Fibroblast of lung (primary cell): ENCODE data around the gene STIM1. TPM values are rescaled to one million over a fixed set of nuclear protein-coding genes. Genes with fewer than 3 reads are reported as not detected.
"Not testable (repeated sequence)": the region's sequence is repeated elsewhere in the genome, so short reads cannot be mapped to it uniquely, and the experiment has no call there.

ENCODE experiments used
- DNase-seq, 2 donors: peaks; one replicate each; pipeline versions ENCODE4 v3.0.0 to v3.0.0-alpha.2; 2010; ENCODE audit warnings: low read depth in 2 of 2
- H2AFZ ChIP-seq: 2 replicates; pipeline ENCODE4 v1.5.1; 2012; ENCODE audit warnings: low read length, control low read depth, inconsistent platforms
- H3K27ac ChIP-seq: 2 replicates; pipeline ENCODE4 v1.5.1; 2011; ENCODE audit warnings: low read length, control low read depth; ENCODE audit not compliant: insufficient read depth
- H3K27me3 ChIP-seq: 2 replicates; pipeline ENCODE4 v1.5.1; 2011; ENCODE audit warnings: mild to moderate bottlenecking, low read length; ENCODE audit not compliant: control insufficient read depth, insufficient read depth
- H3K36me3 ChIP-seq: 2 replicates; pipeline ENCODE4 v1.5.1; 2011; ENCODE audit warnings: low read length; ENCODE audit not compliant: control insufficient read depth, insufficient read depth
- H3K4me1 ChIP-seq: 2 replicates; pipeline ENCODE4 v1.5.1; 2011; ENCODE audit warnings: low read length; ENCODE audit not compliant: control insufficient read depth, insufficient read depth; ENCODE audit errors: extremely low read depth
- H3K4me2 ChIP-seq: 2 replicates; pipeline ENCODE4 v1.5.1; 2011; ENCODE audit warnings: low read length, control low read depth; ENCODE audit not compliant: insufficient read depth; ENCODE audit errors: extremely low read depth
- H3K4me3 ChIP-seq, 4 experiments: fragments of 200-600 bp in 1 of 4; sonication (generic) in 1 of 4; replicated peaks in 1 of 4; 2 replicates each; pipeline ENCODE4 v1.5.1; 2011 to 2016; ENCODE audit warnings: low read length in 4 of 4, low read depth in 3 of 4, mild to moderate bottlenecking in 3 of 4, control low read depth in 2 of 4, inconsistent platforms in 1 of 4, mixed read lengths in 1 of 4; ENCODE audit not compliant: insufficient read depth in 1 of 4; ENCODE audit errors: control extremely low read depth in 1 of 4
- H3K79me2 ChIP-seq: 2 replicates; pipeline ENCODE4 v1.5.1; 2012; ENCODE audit warnings: mild to moderate bottlenecking, low read length, inconsistent platforms; ENCODE audit not compliant: control insufficient read depth, insufficient read depth
- H3K9ac ChIP-seq: 2 replicates; pipeline ENCODE4 v1.5.1; 2011; ENCODE audit warnings: mild to moderate bottlenecking, low read length, control low read depth; ENCODE audit not compliant: insufficient read depth
- H3K9me3 ChIP-seq: 2 replicates; pipeline ENCODE4 v1.5.1; 2012; ENCODE audit warnings: low read depth, low read length; ENCODE audit not compliant: control insufficient read depth, insufficient read depth
- H4K20me1 ChIP-seq: 2 replicates; pipeline ENCODE4 v1.5.1; 2011; ENCODE audit warnings: low read length; ENCODE audit not compliant: control insufficient read depth, insufficient read depth; ENCODE audit errors: extremely low read depth
- EZH2 ChIP-seq: IDR thresholded peaks from 2 replicates; pipeline ENCODE4 v1.5.1; 2012; ENCODE audit warnings: low read length, control low read depth, mild to moderate bottlenecking; ENCODE audit errors: missing control alignments
- polyA plus RNA-seq, 2 donors: library from polyadenylated mRNA; depleted of rRNA in 1 of 2; stranded (reverse) in 1 of 2; unstranded in 1 of 2; fragments of >200 nt; gene quantifications; 2 replicates each; pipeline ENCODE4 v1.2.1, GENCODE V29; 2011 to 2012; ENCODE audit warnings: missing spikeins in 1 of 2
- total RNA-seq: library from RNA; depleted of rRNA; stranded (reverse); fragments of >200 nt; gene quantifications from 2 replicates; pipeline ENCODE4 v1.2.1, GENCODE V29; 2014
- TF ChIP-seq, protein P1 (sequence below), 2 donors: IDR thresholded peaks in 1 of 2; conservative IDR thresholded peaks in 1 of 2; 1 replicate in 1 of 2; 2 replicates in 1 of 2; pipeline ENCODE4 v1.5.1; 2011 to 2012; ENCODE audit warnings: low read length in 2 of 2, control low read depth in 1 of 2, inconsistent platforms in 1 of 2, low read depth in 1 of 2, mild to moderate bottlenecking in 1 of 2

STIM1 gene
- total and polyA plus RNA-seq, 2 donors (not counting 1 experiment from before 2014, with no cell fraction given), result 38.1 to 44.6 TPM

DNA sequence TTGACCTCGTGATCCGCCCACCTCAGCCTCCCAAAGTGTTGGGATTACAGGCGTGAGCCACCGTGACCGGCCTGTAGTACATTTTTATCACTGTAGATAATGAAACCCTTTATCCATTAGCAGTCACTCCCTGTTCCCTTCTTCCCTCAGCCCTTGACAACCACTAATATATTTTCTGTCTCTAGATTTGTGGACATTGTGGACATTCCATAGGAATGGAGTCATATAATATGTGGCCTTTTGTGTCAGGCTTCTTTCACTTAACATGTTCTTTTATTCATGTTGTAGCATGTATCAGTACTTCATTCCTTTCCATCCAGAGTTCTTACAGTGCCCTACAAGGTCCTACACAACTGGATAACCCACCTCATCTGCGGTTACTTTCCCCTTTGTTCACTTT lies 269.7 kb downstream of the STIM1 start:
- Histone ChIP-seq H3K4me1 (no peaks in the 10 kb centered on the region), H3K27me3 (no peaks in the 10 kb centered on the region), H3K4me2 (no peak overlapping the region), H2AFZ (no peak overlapping the region), H3K9me3 (no peaks in the 10 kb centered on the region), H3K79me2 (no peaks in the 10 kb centered on the region), H3K4me3 (no peak overlapping the region), H4K20me1 (no peaks in the 10 kb centered on the region), H3K36me3 (peaks cover 8% of the 10 kb centered on the region), H3K9ac (no peak overlapping the region), H3K27ac (no peak overlapping the region)
- TF ChIP-seq EZH2, result no peak
- TF ChIP-seq, protein P1, sequence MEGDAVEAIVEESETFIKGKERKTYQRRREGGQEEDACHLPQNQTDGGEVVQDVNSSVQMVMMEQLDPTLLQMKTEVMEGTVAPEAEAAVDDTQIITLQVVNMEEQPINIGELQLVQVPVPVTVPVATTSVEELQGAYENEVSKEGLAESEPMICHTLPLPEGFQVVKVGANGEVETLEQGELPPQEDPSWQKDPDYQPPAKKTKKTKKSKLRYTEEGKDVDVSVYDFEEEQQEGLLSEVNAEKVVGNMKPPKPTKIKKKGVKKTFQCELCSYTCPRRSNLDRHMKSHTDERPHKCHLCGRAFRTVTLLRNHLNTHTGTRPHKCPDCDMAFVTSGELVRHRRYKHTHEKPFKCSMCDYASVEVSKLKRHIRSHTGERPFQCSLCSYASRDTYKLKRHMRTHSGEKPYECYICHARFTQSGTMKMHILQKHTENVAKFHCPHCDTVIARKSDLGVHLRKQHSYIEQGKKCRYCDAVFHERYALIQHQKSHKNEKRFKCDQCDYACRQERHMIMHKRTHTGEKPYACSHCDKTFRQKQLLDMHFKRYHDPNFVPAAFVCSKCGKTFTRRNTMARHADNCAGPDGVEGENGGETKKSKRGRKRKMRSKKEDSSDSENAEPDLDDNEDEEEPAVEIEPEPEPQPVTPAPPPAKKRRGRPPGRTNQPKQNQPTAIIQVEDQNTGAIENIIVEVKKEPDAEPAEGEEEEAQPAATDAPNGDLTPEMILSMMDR (conservative IDR thresholded peaks at IDR 0.05 in 1 of 2, IDR thresholded peaks at IDR 0.05 in 1 of 2; ENCODE audit: low read depth in 1 of 2, low read length in 2 of 2), result no peak
- peak; percentile 6 for DNase-seq

DNA sequence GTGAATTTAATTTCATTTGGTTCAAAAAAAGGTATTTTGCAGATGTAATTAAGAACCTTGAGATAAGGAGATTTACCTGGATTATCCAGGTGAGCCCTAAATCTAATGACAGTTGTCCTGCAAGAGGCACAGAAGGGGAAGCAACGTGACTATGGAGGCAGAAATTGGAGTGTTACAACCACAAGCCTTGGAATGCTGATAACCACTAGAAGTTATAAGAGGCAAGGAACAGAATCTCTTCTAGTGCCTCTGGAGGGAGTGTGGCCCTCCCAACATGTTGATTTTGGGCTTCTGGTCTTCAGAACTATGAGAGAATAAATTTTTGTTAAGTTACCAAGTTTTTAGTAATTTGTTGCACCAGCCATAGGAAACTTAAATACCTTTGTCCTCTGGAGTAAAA lies 271.9 kb downstream of the STIM1 start:
- TF ChIP-seq, protein P1 (conservative IDR thresholded peaks at IDR 0.05 in 1 of 2, IDR thresholded peaks at IDR 0.05 in 1 of 2; ENCODE audit: low read depth in 1 of 2, low read length in 2 of 2), result no peak
- no peak for TF ChIP-seq EZH2
- H3K27ac ChIP-seq, result no peak overlapping the region
- H3K36me3 ChIP-seq, result peaks cover 4% of the 10 kb centered on the region

DNA sequence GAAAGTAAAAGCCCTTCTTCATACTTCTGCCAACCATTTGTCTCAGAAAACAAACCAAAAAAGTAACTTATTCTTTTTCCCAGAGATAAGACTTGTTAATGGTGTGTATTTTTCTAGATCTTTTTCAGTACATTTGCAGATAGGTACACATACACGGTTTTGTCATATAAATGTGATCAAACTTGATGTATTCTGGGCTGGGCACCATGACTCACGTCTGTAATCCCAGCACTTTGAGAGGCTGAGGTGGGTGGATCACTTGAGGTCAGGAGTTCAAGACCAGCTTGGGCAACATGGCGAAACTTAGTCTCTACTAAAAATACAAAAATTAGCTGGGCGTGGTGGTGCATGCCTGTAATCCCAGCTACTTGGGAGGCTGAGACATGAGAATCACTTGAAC lies 274.8 kb downstream of the STIM1 start:
- not testable (repeated sequence) for H3K4me2 ChIP-seq, H3K36me3 ChIP-seq, DNase-seq, H4K20me1 ChIP-seq, H3K4me1 ChIP-seq, H3K27me3 ChIP-seq, H3K9ac ChIP-seq, H3K9me3 ChIP-seq, H3K4me3 ChIP-seq, H3K27ac ChIP-seq, H2AFZ ChIP-seq, H3K79me2 ChIP-seq

More for the DNA sequence above, 271.9 kb downstream of the STIM1 start:
- H3K4me2 ChIP-seq, result no peak overlapping the region
- no peaks in the 10 kb centered on the region for H3K9me3 ChIP-seq
- no peak overlapping the region for H3K4me3 ChIP-seq
- H3K4me1 ChIP-seq, result no peaks in the 10 kb centered on the region
- H3K9ac ChIP-seq, result no peak overlapping the region
- no peaks in the 10 kb centered on the region for H4K20me1 ChIP-seq
- DNase-seq, result peak in 1 of 2 donors; percentile 11
- no peaks in the 10 kb centered on the region for H3K27me3 ChIP-seq
- H3K79me2 ChIP-seq, result no peaks in the 10 kb centered on the region
- H2AFZ ChIP-seq, result no peak overlapping the region
